ENCODE data around the gene PRKG2.

Gene PRKG2

GRCh38 chr4:81137446-81137845 lies 77.6 kb downstream of the PRKG2 start:
- TF ChIP-seq SIN3A (IDR thresholded peaks at IDR 0.05; ENCODE audit: borderline replicate concordance, insufficient read depth, low read length) (no peak), POLR2AphosphoS5 (IDR thresholded peaks at IDR 0.05; ENCODE audit: low read depth, low read length) (no peak), TAF1 (IDR thresholded peaks at IDR 0.05; ENCODE audit: borderline replicate concordance, insufficient read depth, low read length) (no peak), REST (IDR thresholded peaks at IDR 0.05; ENCODE audit: insufficient read depth in 1 of 2, low read depth in 2 of 2, low read length in 2 of 2) (no peak), FOXP2 (optimal IDR thresholded peaks at IDR 0.05; ENCODE audit: borderline replicate concordance, extremely low read depth, extremely low read length, insufficient read depth) (no peak)

- TF ChIP-seq SIN3A (IDR thresholded peaks at IDR 0.05; ENCODE audit: borderline replicate concordance, insufficient read depth, low read length) (no peak), TAF1 (IDR thresholded peaks at IDR 0.05; ENCODE audit: borderline replicate concordance, insufficient read depth, low read length) (no peak)
Observed at GRCh38 chr4:81136161-81136905, 78.7 kb downstream of the PRKG2 start.

- TF ChIP-seq REST (IDR thresholded peaks at IDR 0.05; ENCODE audit: insufficient read depth in 1 of 2, low read depth in 2 of 2, low read length in 2 of 2) (no peak), POLR2AphosphoS5 (IDR thresholded peaks at IDR 0.05; ENCODE audit: low read depth, low read length) (no peak), TAF1 (IDR thresholded peaks at IDR 0.05; ENCODE audit: borderline replicate concordance, insufficient read depth, low read length) (no peak), FOXP2 (optimal IDR thresholded peaks at IDR 0.05; ENCODE audit: borderline replicate concordance, extremely low read depth, extremely low read length, insufficient read depth) (no peak), SIN3A (IDR thresholded peaks at IDR 0.05; ENCODE audit: borderline replicate concordance, insufficient read depth, low read length) (no peak)
Observed at GRCh38 chr4:81135501-81135900, 79.5 kb downstream of the PRKG2 start.

- no peak for TF ChIP-seq POLR2AphosphoS5 (IDR thresholded peaks at IDR 0.05; ENCODE audit: low read depth, low read length)
- no peak for TF ChIP-seq TAF1 (IDR thresholded peaks at IDR 0.05; ENCODE audit: borderline replicate concordance, insufficient read depth, low read length)
- TF ChIP-seq REST (IDR thresholded peaks at IDR 0.05; ENCODE audit: insufficient read depth in 1 of 2, low read depth in 2 of 2, low read length in 2 of 2): no peak
- TF ChIP-seq SIN3A (IDR thresholded peaks at IDR 0.05; ENCODE audit: borderline replicate concordance, insufficient read depth, low read length): no peak
- no peak for TF ChIP-seq FOXP2 (optimal IDR thresholded peaks at IDR 0.05; ENCODE audit: borderline replicate concordance, extremely low read depth, extremely low read length, insufficient read depth)
Observed at GRCh38 chr4:81131563-81131962, 83.5 kb downstream of the PRKG2 start.

- no peak for TF ChIP-seq TAF1 (IDR thresholded peaks at IDR 0.05; ENCODE audit: borderline replicate concordance, insufficient read depth, low read length)
- no peak for TF ChIP-seq POLR2AphosphoS5 (IDR thresholded peaks at IDR 0.05; ENCODE audit: low read depth, low read length)
Observed at GRCh38 chr4:81131066-81131465, 84.0 kb downstream of the PRKG2 start.

- no peak for TF ChIP-seq FOXP2 (optimal IDR thresholded peaks at IDR 0.05; ENCODE audit: borderline replicate concordance, extremely low read depth, extremely low read length, insufficient read depth)
- no peak for TF ChIP-seq SIN3A (IDR thresholded peaks at IDR 0.05; ENCODE audit: borderline replicate concordance, insufficient read depth, low read length)
- no peak for TF ChIP-seq POLR2AphosphoS5 (IDR thresholded peaks at IDR 0.05; ENCODE audit: low read depth, low read length)
- TF ChIP-seq TAF1 (IDR thresholded peaks at IDR 0.05; ENCODE audit: borderline replicate concordance, insufficient read depth, low read length): no peak
- TF ChIP-seq REST (IDR thresholded peaks at IDR 0.05; ENCODE audit: insufficient read depth in 1 of 2, low read depth in 2 of 2, low read length in 2 of 2): no peak
Observed at GRCh38 chr4:81130569-81130968, 84.5 kb downstream of the PRKG2 start.
